Ovary (tissue), 9 donors: ENCODE data around the gene PTEN. TPM values are rescaled to one million over a fixed set of nuclear protein-coding genes. Genes with fewer than 3 reads are reported as not detected.

Experiments used
- DNase-seq, 5 donors: peaks; one replicate each; pipeline ENCODE4 v3.0.0-alpha.2; 2019 to 2020
- H3K27ac ChIP-seq, 2 donors: fragments of 200-600 bp; one replicate each; pipeline versions ENCODE4 v1.5.1 to v1.8.0; 2019 to 2022
- H3K27me3 ChIP-seq: fragments of 200-600 bp; one replicate; pipeline ENCODE4 v1.8.0; 2022
- H3K36me3 ChIP-seq: fragments of 200-600 bp; sonication (generic); one replicate; pipeline ENCODE4 v1.5.1; 2019
- H3K4me1 ChIP-seq: one replicate; pipeline ENCODE4 v1.8.1; 2013; ENCODE audit warnings: mild to moderate bottlenecking, moderate library complexity; ENCODE audit not compliant: insufficient read depth
- H3K4me3 ChIP-seq: fragments of 200-600 bp; sonication (generic); one replicate; pipeline ENCODE4 v1.5.1; 2017
- H3K9me3 ChIP-seq, 2 donors: fragments of 200-600 bp in 1 of 2; sonication (generic) in 1 of 2; one replicate each; pipeline versions ENCODE4 v1.5.1 to v1.8.1; 2013 to 2019; ENCODE audit warnings: mild to moderate bottlenecking in 1 of 2, moderate library complexity in 1 of 2
- CTCF ChIP-seq, 3 donors: fragments of 450-650 bp in 2 of 3; fragments of 200-600 bp in 1 of 3; IDR thresholded peaks; one replicate each; pipeline versions ENCODE4 v1.5.1 to v1.8.0; 2016 to 2022; ENCODE audit warnings: antibody characterized with exemption in 3 of 3, mild to moderate bottlenecking in 1 of 3
- EP300 ChIP-seq: sonication (generic); formaldehyde crosslinking; IDR thresholded peaks from one replicate; pipeline ENCODE4 v1.6.1; 2017; ENCODE audit warnings: antibody characterized with exemption
- POLR2A ChIP-seq: fragments of 450-650 bp; IDR thresholded peaks from one replicate; pipeline ENCODE4 v1.6.1; 2017; ENCODE audit warnings: antibody characterized with exemption, mild to moderate bottlenecking, moderate library complexity
- WGBS, 3 donors: extraction: QIAGEN DNeasy Blood & Tissue Kit in 1 of 3; methylation state at CpG; one replicate each; pipeline versions ENCODE4 v1.1.5 to v1.1.7; 2013 to 2017; 5-methylcytosine and 5-hydroxymethylcytosine counted together
- intact Hi-C, 4 donors: fragments of 100-400 bp; cut with DNase I; formaldehyde crosslinking; loops; one replicate each; pipeline versions ENCODE4 v1.11.0 to v1.15.1; 2022 to 2023
- polyA plus RNA-seq, 2 donors: library from polyadenylated mRNA; stranded (reverse); fragments of 200-250 nt in 1 of 2; fragments of 350-450 nt in 1 of 2; fragmentation: Illumina TruSeq in 1 of 2; extraction: RNeasy Lipid Tissue Mini Kit (QIAGEN cat#74804) in 1 of 2; gene quantifications; one replicate each; pipeline ENCODE4 v1.2.3, GENCODE V29; 2013 to 2014
- total RNA-seq, 7 donors: library from RNA; depleted of rRNA in 2 of 7; stranded (reverse); fragments of >200 nt in 2 of 7; fragmentation: NEBNext Ultra II Directional in 3 of 7; extraction: Animal tissue kit (Norgen Biotek cat#: 25700) in 3 of 7; gene quantifications; one replicate each; pipeline versions ENCODE4 v1.1.0 to v1.2.4, GENCODE V29; 2016 to 2023
- donor health status: DM: no; HTN: no; CAD: no; lungs with moderate emphysema.
- donor health status: DM: no; HTN: no; CAD: no.
- donor health status: Bipolar disorder and iron deficiency.
- donor health status: DM: yes; HTN: yes; CAD: no.
- donor health status: DM: no; HTN: no; CAD: no.
- donor health status: DM: yes; HTN: yes; CAD: no.

PTEN gene
- total and polyA plus RNA-seq, 9 donors = 23.7 to 182 (median 84.7) TPM

- TF ChIP-seq CTCF (IDR thresholded peaks at IDR 0.05) = no peak
- no peak for TF ChIP-seq EP300
- TF ChIP-seq POLR2A = no peak
- 78 to 82% (median 80%) methylated on average over 2 of the region's 2 CpGs for WGBS, 3 donors
- Histone ChIP-seq H3K27ac (no peak overlapping the region), H3K4me1 (no peaks in the 10 kb centered on the region), H3K27me3 (no peaks in the 10 kb centered on the region), H3K9me3 (no peaks in the 10 kb centered on the region), H3K36me3 (no peaks in the 10 kb centered on the region), H3K4me3 (no peak overlapping the region)
- DNase-seq = no peak
- intact Hi-C loops = no loop called here
These were observed 24.8 kb upstream of the PTEN start for GRCh38 chr10:87838650-87839049.

- intact Hi-C loops = no loop called here
- DNase-seq = no peak
- WGBS, 3 donors = 88 to 93% (median 88%) methylated on average over 3 of the region's 3 CpGs
- Histone ChIP-seq H3K36me3 (no peaks in the 10 kb centered on the region), H3K9me3 (no peaks in the 10 kb centered on the region), H3K4me1 (no peaks in the 10 kb centered on the region), H3K27me3 (no peaks in the 10 kb centered on the region), H3K4me3 (no peak overlapping the region), H3K27ac (no peak overlapping the region)
- TF ChIP-seq EP300 (no peak), POLR2A (no peak), CTCF (IDR thresholded peaks at IDR 0.05) (no peak)
These were observed 22.2 kb upstream of the PTEN start for GRCh38 chr10:87841186-87841585.

DNA sequence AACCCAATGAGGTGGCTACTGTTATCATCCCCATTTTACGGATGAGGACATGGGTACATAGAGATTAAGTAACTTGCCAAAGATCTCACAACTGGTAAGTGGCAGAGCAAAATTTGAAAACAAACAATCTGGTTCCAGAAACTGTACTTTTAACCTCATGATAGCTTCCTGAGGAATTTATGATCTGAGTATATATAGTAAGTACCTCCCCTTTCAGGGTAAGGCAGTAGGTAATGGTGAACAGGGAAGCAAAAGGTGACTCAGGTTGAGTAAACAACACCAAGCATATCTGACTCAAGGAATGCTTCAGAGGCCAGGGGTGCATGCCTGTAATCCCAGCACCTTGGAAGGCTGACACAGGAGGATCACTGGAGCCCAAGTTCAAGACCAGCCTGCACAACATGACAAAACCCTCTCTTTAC lies 21.2 kb upstream of the PTEN start:
- intact Hi-C loops = no loop called here
- Histone ChIP-seq H3K9me3 (no peaks in the 10 kb centered on the region), H3K4me1 (no peaks in the 10 kb centered on the region), H3K4me3 (no peak overlapping the region), H3K27ac (no peak overlapping the region), H3K36me3 (no peaks in the 10 kb centered on the region), H3K27me3 (no peaks in the 10 kb centered on the region)
- 79 to 98% (median 94%) methylated on average over 1 of the region's 1 CpG for WGBS, 3 donors
- TF ChIP-seq POLR2A (no peak), EP300 (no peak), CTCF (IDR thresholded peaks at IDR 0.05) (no peak)
- DNase-seq = no peak

DNA sequence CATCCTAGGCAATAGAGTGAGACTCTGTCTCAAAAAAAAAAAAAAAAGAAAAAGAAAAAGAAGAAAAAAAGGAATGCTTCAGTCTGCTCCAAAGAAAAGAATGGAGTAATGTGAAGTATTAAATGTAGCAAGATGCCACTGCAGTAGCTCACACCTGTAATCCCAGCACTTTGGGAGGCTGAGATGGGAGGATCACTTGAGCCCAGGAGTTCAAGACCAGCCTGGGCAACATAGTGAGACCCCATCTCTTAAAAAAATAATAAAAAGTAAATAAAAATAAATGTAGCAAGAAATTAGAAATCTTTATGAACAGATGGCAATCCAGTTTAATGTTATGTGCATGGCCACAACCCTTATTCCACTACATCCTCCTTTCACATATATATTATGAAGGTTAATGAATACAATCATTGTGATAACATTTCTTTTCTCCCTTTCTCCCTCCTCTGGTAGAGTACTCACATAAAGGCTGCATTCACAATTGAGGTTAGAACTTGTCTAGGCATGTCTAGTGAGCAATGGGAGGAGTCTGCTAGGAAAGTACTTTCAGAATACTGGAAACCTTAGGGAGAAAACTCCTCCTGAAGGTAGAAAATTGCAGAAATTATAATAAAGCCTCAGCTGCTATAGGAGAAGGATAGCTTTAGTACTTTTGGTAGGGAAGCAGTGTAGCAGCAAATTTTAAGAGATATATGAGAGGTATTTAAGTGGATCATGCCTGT lies 20.5 kb upstream of the PTEN start:
- intact Hi-C loops = no loop called here
- TF ChIP-seq EP300 (no peak), POLR2A (no peak), CTCF (IDR thresholded peaks at IDR 0.05) (no peak)
- no peaks in the 10 kb centered on the region for H3K27me3 ChIP-seq
- no peaks in the 10 kb centered on the region for H3K9me3 ChIP-seq
- H3K36me3 ChIP-seq = no peaks in the 10 kb centered on the region
- no peaks in the 10 kb centered on the region for H3K4me1 ChIP-seq
- H3K27ac ChIP-seq = no peak overlapping the region
- no peak overlapping the region for H3K4me3 ChIP-seq
- DNase-seq = no peak
